Neural crest cell (in vitro differentiated cells): Measurements from ENCODE around the gene NHSL1. TPM values are rescaled to one million over a fixed set of nuclear protein-coding genes. Genes with fewer than 3 reads are reported as not detected.

Source experiments
- DNase-seq: peaks from one replicate; pipeline ENCODE4 v3.0.0; 2021; ENCODE audit warnings: low read depth, mixed read lengths, low spot score
- H3K27ac Mint-ChIP-seq: one replicate; pipeline ENCODE4 v1.8.0; 2021; ENCODE audit warnings: mild to moderate bottlenecking, mixed read lengths; ENCODE audit not compliant: unreplicated experiment
- H3K27me3 Mint-ChIP-seq: 2 replicates; pipeline ENCODE4 v1.8.0; 2021; ENCODE audit warnings: low read depth, mild to moderate bottlenecking, mixed read lengths
- H3K36me3 Mint-ChIP-seq: 2 replicates; pipeline ENCODE4 v1.8.0; 2021; ENCODE audit warnings: low read depth, mild to moderate bottlenecking, mixed read lengths
- H3K4me1 Mint-ChIP-seq: 2 replicates; pipeline ENCODE4 v1.8.0; 2021; ENCODE audit warnings: mixed read lengths
- H3K4me3 Mint-ChIP-seq: one replicate; pipeline ENCODE4 v1.8.0; 2021; ENCODE audit warnings: mild to moderate bottlenecking, mixed read lengths
- H3K9me3 Mint-ChIP-seq: 2 replicates; pipeline ENCODE4 v1.8.0; 2021; ENCODE audit warnings: mixed read lengths
- total RNA-seq: library from RNA; stranded (reverse); gene quantifications from 2 replicates; pipeline ENCODE4 v1.2.1, GENCODE V29; 2021
- TF ChIP-seq, protein P1 (sequence below): fragments of 200-600 bp; sonication (generic); conservative IDR thresholded peaks from 2 replicates; pipeline ENCODE4 v1.5.0; 2021; ENCODE audit warnings: antibody characterized with exemption, mild to moderate bottlenecking

The NHSL1 gene
- total RNA-seq, 1 donor from 2014 or later: 54.7 TPM

- H3K27me3 Mint-ChIP-seq: no peaks in the 10 kb centered on the region
- no peak for DNase-seq
- H3K36me3 Mint-ChIP-seq: no peaks in the 10 kb centered on the region
- H3K4me1 Mint-ChIP-seq: peaks cover 65% of the 10 kb centered on the region
- no peak overlapping the region for H3K4me3 Mint-ChIP-seq
- H3K27ac Mint-ChIP-seq: no peak overlapping the region
- TF ChIP-seq, protein P1, sequence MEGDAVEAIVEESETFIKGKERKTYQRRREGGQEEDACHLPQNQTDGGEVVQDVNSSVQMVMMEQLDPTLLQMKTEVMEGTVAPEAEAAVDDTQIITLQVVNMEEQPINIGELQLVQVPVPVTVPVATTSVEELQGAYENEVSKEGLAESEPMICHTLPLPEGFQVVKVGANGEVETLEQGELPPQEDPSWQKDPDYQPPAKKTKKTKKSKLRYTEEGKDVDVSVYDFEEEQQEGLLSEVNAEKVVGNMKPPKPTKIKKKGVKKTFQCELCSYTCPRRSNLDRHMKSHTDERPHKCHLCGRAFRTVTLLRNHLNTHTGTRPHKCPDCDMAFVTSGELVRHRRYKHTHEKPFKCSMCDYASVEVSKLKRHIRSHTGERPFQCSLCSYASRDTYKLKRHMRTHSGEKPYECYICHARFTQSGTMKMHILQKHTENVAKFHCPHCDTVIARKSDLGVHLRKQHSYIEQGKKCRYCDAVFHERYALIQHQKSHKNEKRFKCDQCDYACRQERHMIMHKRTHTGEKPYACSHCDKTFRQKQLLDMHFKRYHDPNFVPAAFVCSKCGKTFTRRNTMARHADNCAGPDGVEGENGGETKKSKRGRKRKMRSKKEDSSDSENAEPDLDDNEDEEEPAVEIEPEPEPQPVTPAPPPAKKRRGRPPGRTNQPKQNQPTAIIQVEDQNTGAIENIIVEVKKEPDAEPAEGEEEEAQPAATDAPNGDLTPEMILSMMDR: no peak
- no peaks in the 10 kb centered on the region for H3K9me3 Mint-ChIP-seq
Measured at GRCh38 chr6:138502546-138502945, 3.3 kb upstream of the NHSL1 start.

DNA sequence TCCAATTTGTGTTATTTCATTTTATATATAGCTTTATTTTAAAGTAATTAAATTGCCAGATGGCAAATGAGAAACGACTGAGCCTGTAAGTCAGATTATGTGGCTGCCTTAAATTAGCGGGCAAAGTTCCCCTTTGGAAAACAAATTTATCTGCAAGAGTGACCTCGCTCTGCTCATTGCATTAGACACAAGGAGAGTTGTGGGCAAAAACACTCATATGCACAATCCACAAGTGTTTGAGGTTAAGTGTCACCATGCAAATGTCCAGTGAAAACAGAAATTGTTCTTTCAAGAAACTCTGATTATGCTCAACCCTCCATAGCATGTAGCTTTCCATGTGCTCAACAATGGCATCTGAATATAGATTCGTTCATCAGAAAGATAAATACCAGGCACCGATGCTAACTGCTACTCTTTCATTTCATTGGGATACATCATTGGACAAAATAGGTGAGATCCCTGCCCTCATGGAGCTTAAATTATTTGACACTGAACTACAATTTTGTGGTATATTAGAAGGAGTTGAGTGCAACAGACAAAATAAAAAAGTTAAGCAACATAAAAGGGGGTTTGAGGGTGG, 1.7 kb upstream of the NHSL1 start:
- Mint-ChIP-seq H3K36me3 (no peaks in the 10 kb centered on the region), H3K27ac (peak overlapping the region; percentile 20), H3K4me1 (peaks cover 68% of the 10 kb centered on the region), H3K9me3 (no peaks in the 10 kb centered on the region), H3K27me3 (no peaks in the 10 kb centered on the region), H3K4me3 (peak overlapping the region; percentile 5)
- TF ChIP-seq, protein P1: no peak
- no peak for DNase-seq

DNA sequence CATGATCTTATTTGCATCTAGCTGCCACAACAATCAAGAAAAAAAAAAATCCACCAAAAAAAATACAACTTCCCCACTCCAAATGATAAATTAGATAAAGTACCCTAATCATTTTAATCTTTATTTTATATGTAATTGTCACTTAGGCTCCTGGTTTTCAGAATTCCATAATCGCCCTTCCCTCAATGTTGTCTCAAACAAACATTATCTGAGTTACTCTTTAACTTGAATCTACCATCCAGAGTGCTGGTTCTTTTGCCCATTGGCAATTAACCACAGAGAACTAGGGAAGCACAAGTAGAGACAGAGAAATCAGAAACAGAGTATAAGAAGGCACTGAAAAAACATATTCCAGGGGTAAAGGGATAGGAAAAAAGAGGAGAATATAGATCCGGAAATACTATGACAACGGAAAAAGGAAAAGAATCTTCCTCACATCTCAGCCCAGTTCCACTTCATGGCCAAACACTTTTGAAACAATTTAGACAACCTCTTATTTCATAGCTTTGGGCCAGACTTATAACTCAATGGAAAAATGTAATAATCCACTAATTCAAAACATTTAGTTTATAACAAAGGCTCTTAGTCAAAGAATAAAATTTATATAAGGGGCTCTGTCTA, 861 bp upstream of the NHSL1 start:
- TF ChIP-seq, protein P1: no peak
- no peak for DNase-seq
- Mint-ChIP-seq H3K27ac (peak overlapping the region; percentile 36), H3K36me3 (peaks cover 2% of the 10 kb centered on the region), H3K4me3 (peak overlapping the region; percentile 87), H3K27me3 (no peaks in the 10 kb centered on the region), H3K4me1 (peaks cover 68% of the 10 kb centered on the region), H3K9me3 (no peaks in the 10 kb centered on the region)

- Mint-ChIP-seq H3K27ac (peak overlapping the region; percentile 91), H3K36me3 (peaks cover 3% of the 10 kb centered on the region), H3K4me3 (peak overlapping the region; percentile 87), H3K27me3 (no peaks in the 10 kb centered on the region), H3K4me1 (peaks cover 64% of the 10 kb centered on the region), H3K9me3 (no peaks in the 10 kb centered on the region)
- TF ChIP-seq, protein P1: no peak
- no peak for DNase-seq
Measured at GRCh38 chr6:138498629-138499302, 528 bp downstream of the NHSL1 start.

DNA sequence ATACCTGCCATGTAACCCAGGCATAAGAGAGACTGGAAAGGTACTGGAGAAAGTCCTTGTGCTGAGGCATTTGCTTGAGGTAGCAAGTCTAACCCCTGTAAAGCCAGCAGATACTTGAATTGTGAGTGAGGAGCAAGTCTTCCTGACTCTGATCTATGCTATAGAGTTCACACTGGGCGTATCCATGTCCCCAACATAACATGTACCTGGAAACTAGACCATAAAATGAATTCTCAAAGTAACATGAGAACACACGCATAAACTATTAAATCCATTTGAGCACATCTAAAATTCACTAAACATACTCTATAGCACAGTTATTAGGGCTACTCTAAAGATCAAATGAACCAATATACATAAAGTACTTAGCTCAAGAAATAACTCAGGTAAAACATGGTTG, 2.0 kb downstream of the NHSL1 start:
- no peaks in the 10 kb centered on the region for H3K9me3 Mint-ChIP-seq
- no peaks in the 10 kb centered on the region for H3K27me3 Mint-ChIP-seq
- no peak for DNase-seq
- TF ChIP-seq, protein P1: no peak
- H3K36me3 Mint-ChIP-seq: peaks cover 6% of the 10 kb centered on the region
- H3K4me3 Mint-ChIP-seq: peak overlapping the region; percentile 87
- H3K27ac Mint-ChIP-seq: no peak overlapping the region
- H3K4me1 Mint-ChIP-seq: peaks cover 78% of the 10 kb centered on the region
